ENCODE results near the gene PLEKHG3. TPM values are rescaled to one million over a fixed set of nuclear protein-coding genes. Genes with fewer than 3 reads are reported as not detected.

PLEKHG3 gene
- total RNA-seq, 1 experiment from 2014 or later, result 75.3 TPM

DNA sequence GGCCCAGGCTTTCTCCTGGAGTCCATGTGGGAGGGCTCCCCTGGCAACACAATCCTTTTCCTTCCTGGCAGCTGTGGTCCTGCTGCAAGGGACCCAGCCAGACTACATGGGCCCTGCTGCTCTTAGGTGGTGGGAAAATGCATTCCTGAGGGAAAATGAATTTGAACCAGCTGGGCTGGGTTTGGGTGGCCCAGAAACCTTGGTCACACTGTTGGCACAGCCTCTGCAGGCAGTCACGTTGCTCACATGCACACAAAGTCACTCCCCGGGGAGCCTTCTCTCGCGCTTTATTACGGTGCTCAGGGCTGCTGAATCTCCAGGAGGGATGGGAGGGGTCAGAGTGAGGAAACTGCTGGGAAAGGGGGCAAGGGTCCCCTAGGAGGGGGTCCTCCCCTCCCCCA is 17.2 kb downstream of the PLEKHG3 start:
- no peaks in the 10 kb centered on the region for H3K9me3 Mint-ChIP-seq
- no peak for DNase-seq (ENCODE audit: low spot score)

DNA sequence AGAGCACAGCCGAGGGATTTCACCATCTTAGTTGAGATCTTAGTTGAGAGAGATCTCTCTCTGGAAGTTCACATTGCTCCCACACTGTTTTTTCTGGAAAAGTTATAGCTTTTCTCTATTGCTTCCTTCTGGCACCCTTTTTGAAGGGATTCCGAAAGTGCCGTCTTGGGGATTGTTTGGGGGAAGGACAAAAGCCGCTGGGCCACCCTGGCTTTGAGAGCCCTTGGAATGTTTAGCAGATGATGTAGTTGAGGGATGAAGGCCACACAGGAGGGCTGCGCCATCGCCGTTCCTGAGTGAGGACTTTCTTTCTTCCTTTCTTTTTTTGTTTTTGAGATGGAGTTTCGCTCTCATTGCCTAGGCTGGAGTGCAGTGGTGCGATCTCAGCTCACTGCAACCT is 17.7 kb downstream of the PLEKHG3 start:
- ChIA-PET CTCF (interaction anchor here (1.3 to 1.4 kb wide), 2 partner anchors 15 to 43 kb away, joined by 3 to 6 read pairs; no protein-coding TSS in a partner anchor), POLR2A (no interaction called here)
- H3K27me3 Mint-ChIP-seq (ENCODE audit: low read depth), result no peaks in the 10 kb centered on the region
- TF ChIP-seq GRHL2 (CRISPR knock-in tag; IDR thresholded peaks at IDR 0.05; ENCODE audit: insufficient replicate concordance, severe bottlenecking), result no peak
- no peak for TF ChIP-seq ZNF138 (CRISPR knock-in tag; conservative IDR thresholded peaks at IDR 0.05)
- TF ChIP-seq ZNF396 (CRISPR knock-in tag; IDR thresholded peaks at IDR 0.05; ENCODE audit: borderline replicate concordance), result no peak
- TF ChIP-seq, protein P1, sequence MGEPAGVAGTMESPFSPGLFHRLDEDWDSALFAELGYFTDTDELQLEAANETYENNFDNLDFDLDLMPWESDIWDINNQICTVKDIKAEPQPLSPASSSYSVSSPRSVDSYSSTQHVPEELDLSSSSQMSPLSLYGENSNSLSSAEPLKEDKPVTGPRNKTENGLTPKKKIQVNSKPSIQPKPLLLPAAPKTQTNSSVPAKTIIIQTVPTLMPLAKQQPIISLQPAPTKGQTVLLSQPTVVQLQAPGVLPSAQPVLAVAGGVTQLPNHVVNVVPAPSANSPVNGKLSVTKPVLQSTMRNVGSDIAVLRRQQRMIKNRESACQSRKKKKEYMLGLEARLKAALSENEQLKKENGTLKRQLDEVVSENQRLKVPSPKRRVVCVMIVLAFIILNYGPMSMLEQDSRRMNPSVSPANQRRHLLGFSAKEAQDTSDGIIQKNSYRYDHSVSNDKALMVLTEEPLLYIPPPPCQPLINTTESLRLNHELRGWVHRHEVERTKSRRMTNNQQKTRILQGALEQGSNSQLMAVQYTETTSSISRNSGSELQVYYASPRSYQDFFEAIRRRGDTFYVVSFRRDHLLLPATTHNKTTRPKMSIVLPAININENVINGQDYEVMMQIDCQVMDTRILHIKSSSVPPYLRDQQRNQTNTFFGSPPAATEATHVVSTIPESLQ (CRISPR knock-in tag; IDR thresholded peaks at IDR 0.05), result no peak
- TF ChIP-seq, protein P2, sequence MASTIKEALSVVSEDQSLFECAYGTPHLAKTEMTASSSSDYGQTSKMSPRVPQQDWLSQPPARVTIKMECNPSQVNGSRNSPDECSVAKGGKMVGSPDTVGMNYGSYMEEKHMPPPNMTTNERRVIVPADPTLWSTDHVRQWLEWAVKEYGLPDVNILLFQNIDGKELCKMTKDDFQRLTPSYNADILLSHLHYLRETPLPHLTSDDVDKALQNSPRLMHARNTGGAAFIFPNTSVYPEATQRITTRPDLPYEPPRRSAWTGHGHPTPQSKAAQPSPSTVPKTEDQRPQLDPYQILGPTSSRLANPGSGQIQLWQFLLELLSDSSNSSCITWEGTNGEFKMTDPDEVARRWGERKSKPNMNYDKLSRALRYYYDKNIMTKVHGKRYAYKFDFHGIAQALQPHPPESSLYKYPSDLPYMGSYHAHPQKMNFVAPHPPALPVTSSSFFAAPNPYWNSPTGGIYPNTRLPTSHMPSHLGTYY (CRISPR knock-in tag; IDR thresholded peaks at IDR 0.05), result no peak
- TF ChIP-seq, protein P3, sequence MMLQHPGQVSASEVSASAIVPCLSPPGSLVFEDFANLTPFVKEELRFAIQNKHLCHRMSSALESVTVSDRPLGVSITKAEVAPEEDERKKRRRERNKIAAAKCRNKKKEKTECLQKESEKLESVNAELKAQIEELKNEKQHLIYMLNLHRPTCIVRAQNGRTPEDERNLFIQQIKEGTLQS (CRISPR knock-in tag; conservative IDR thresholded peaks at IDR 0.05), result no peak
- TF ChIP-seq, protein P4, sequence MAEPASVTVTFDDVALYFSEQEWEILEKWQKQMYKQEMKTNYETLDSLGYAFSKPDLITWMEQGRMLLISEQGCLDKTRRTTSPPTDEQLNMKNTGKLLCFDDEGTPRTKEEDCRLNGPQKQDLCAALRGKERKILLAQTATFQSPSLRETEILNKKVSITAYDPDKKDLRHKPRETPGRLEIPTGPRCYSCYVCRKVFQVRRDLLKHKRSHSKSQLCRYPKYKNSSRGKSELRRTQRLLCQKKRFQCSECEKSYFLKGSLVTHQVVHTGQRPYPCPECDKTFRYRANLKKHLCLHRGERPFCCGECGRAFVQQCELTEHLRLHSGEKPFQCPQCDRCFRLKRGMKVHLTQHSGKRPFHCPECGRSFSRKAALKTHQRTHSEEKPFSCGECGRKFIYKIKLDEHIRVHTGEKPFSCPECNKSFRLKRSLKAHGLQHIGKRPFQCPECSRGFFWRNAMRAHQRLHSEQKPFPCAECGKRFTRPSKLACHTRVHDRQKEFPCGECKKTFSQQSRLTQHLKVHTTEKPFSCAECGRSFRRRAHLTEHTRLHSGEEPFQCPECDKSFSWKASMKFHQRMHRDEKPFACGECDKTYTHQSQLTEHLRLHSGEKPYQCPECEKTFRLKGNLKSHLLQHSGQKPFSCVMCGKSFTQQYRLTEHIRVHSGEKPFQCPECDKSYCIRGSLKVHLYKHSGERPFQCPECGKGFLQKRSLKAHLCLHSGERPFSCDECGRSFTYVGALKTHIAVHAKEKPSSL (CRISPR knock-in tag; conservative IDR thresholded peaks at IDR 0.05), result no peak
- no peak for TF ChIP-seq ESRRA (CRISPR knock-in tag; IDR thresholded peaks at IDR 0.05; ENCODE audit: borderline replicate concordance)
- TF ChIP-seq RORB (CRISPR knock-in tag; IDR thresholded peaks at IDR 0.05), result no peak
- no peak for TF ChIP-seq SP1 (CRISPR knock-in tag; conservative IDR thresholded peaks at IDR 0.05)
- TF ChIP-seq, protein P5, sequence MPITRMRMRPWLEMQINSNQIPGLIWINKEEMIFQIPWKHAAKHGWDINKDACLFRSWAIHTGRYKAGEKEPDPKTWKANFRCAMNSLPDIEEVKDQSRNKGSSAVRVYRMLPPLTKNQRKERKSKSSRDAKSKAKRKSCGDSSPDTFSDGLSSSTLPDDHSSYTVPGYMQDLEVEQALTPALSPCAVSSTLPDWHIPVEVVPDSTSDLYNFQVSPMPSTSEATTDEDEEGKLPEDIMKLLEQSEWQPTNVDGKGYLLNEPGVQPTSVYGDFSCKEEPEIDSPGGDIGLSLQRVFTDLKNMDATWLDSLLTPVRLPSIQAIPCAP (CRISPR knock-in tag; IDR thresholded peaks at IDR 0.05), result no peak
- no peak for TF ChIP-seq KAT7 (CRISPR knock-in tag; IDR thresholded peaks at IDR 0.05; ENCODE audit: borderline replicate concordance)
- TF ChIP-seq NR2C2 (CRISPR knock-in tag; IDR thresholded peaks at IDR 0.05), result no peak
- TF ChIP-seq, protein P6, sequence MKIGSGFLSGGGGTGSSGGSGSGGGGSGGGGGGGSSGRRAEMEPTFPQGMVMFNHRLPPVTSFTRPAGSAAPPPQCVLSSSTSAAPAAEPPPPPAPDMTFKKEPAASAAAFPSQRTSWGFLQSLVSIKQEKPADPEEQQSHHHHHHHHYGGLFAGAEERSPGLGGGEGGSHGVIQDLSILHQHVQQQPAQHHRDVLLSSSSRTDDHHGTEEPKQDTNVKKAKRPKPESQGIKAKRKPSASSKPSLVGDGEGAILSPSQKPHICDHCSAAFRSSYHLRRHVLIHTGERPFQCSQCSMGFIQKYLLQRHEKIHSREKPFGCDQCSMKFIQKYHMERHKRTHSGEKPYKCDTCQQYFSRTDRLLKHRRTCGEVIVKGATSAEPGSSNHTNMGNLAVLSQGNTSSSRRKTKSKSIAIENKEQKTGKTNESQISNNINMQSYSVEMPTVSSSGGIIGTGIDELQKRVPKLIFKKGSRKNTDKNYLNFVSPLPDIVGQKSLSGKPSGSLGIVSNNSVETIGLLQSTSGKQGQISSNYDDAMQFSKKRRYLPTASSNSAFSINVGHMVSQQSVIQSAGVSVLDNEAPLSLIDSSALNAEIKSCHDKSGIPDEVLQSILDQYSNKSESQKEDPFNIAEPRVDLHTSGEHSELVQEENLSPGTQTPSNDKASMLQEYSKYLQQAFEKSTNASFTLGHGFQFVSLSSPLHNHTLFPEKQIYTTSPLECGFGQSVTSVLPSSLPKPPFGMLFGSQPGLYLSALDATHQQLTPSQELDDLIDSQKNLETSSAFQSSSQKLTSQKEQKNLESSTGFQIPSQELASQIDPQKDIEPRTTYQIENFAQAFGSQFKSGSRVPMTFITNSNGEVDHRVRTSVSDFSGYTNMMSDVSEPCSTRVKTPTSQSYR (CRISPR knock-in tag; IDR thresholded peaks at IDR 0.05), result no peak
- no peak for TF ChIP-seq JAZF1 (CRISPR knock-in tag; IDR thresholded peaks at IDR 0.05)
- TF ChIP-seq ATF1 (CRISPR knock-in tag; IDR thresholded peaks at IDR 0.05), result no peak

More for the DNA sequence above, 17.2 kb downstream of the PLEKHG3 start:
- peaks cover 94% of the 10 kb centered on the region for H3K4me1 Mint-ChIP-seq
- TF ChIP-seq ZNF423 (CRISPR knock-in tag; IDR thresholded peaks at IDR 0.05) (0 out of 2 replicates have a peak, but pooled peaks have one; percentile 28), GRHL2 (CRISPR knock-in tag; IDR thresholded peaks at IDR 0.05; ENCODE audit: insufficient replicate concordance, severe bottlenecking) (no peak), ZBTB21 (CRISPR knock-in tag; IDR thresholded peaks at IDR 0.05; ENCODE audit: borderline replicate concordance) (no peak), SMAD3 (CRISPR knock-in tag; IDR thresholded peaks at IDR 0.05; ENCODE audit: borderline replicate concordance) (no peak)
- TF ChIP-seq, protein P7, sequence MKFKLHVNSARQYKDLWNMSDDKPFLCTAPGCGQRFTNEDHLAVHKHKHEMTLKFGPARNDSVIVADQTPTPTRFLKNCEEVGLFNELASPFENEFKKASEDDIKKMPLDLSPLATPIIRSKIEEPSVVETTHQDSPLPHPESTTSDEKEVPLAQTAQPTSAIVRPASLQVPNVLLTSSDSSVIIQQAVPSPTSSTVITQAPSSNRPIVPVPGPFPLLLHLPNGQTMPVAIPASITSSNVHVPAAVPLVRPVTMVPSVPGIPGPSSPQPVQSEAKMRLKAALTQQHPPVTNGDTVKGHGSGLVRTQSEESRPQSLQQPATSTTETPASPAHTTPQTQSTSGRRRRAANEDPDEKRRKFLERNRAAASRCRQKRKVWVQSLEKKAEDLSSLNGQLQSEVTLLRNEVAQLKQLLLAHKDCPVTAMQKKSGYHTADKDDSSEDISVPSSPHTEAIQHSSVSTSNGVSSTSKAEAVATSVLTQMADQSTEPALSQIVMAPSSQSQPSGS (CRISPR knock-in tag; IDR thresholded peaks at IDR 0.05; ENCODE audit: borderline replicate concordance, low read depth), result no peak
- TF ChIP-seq, protein P8, sequence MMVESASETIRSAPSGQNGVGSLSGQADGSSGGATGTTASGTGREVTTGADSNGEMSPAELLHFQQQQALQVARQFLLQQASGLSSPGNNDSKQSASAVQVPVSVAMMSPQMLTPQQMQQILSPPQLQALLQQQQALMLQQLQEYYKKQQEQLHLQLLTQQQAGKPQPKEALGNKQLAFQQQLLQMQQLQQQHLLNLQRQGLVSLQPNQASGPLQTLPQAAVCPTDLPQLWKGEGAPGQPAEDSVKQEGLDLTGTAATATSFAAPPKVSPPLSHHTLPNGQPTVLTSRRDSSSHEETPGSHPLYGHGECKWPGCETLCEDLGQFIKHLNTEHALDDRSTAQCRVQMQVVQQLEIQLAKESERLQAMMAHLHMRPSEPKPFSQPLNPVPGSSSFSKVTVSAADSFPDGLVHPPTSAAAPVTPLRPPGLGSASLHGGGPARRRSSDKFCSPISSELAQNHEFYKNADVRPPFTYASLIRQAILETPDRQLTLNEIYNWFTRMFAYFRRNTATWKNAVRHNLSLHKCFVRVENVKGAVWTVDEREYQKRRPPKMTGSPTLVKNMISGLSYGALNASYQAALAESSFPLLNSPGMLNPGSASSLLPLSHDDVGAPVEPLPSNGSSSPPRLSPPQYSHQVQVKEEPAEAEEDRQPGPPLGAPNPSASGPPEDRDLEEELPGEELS (CRISPR knock-in tag; IDR thresholded peaks at IDR 0.05), result no peak
- ATAC-seq, result no peak
- no peak overlapping the region for H3K27ac Mint-ChIP-seq
- H3K4me3 Mint-ChIP-seq, result no peak overlapping the region
- H3K27me3 Mint-ChIP-seq (ENCODE audit: low read depth), result no peaks in the 10 kb centered on the region
- POLR2A ChIA-PET, result no interaction called here
- CTCF ChIA-PET, result interaction anchor here (0.7 to 1.4 kb wide), 3 partner anchors 14 to 43 kb away, joined by 3 to 6 read pairs (median 3); partner anchors contain the start of gene PLEKHG3
- no peaks in the 10 kb centered on the region for H3K36me3 Mint-ChIP-seq

More for the DNA sequence above, 17.7 kb downstream of the PLEKHG3 start:
- Mint-ChIP-seq H3K4me3 (no peak overlapping the region), H3K4me1 (peaks cover 94% of the 10 kb centered on the region), H3K9me3 (no peaks in the 10 kb centered on the region), H3K27ac (no peak overlapping the region), H3K36me3 (no peaks in the 10 kb centered on the region)
- no peak for ATAC-seq
- DNase-seq (ENCODE audit: low spot score), result no peak

All from WTC11 (cell line).